ENCODE results near the gene SCG5.

Gene SCG5

GRCh38 chr15:32705446-32705845, 63.9 kb downstream of the SCG5 start:
- no peak for TF ChIP-seq CTCF (IDR thresholded peaks at IDR 0.05; ENCODE audit: insufficient read depth, low read depth, low read length, missing control alignments)
- no peak overlapping the region for H3K4me3 ChIP-seq (ENCODE audit: low read depth, low read length)
- no peak for DNase-seq (ENCODE audit: low read depth)

- no peak for TF ChIP-seq CTCF (IDR thresholded peaks at IDR 0.05; ENCODE audit: insufficient read depth, low read depth, low read length, missing control alignments)
- no peak for DNase-seq (ENCODE audit: low read depth)
- no peak overlapping the region for H3K4me3 ChIP-seq (ENCODE audit: low read depth, low read length)
Measured at GRCh38 chr15:32706704-32707103, 65.2 kb downstream of the SCG5 start.

DNA sequence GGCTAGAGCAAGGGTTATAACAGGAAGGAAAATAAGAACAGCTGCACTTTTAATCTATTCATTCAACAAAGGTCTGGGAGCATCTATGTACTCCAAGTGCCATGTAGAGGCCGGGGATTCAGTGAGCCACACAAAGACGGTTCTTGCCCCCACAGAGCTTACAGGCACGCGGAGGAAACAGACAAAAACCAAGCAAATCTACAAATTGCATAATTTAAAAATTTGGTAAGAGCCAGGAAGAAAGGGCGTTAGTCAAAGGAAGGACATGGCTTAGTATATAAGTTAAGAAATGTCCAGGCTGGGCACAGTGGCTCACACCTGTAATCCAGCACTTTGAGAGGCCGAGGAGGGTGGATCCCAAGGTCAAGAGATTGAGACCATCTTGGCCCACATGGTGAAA, 65.9 kb downstream of the SCG5 start:
- no peak for TF ChIP-seq CTCF (IDR thresholded peaks at IDR 0.05; ENCODE audit: insufficient read depth, low read depth, low read length, missing control alignments)
- no peak for DNase-seq (ENCODE audit: low read depth)

GRCh38 chr15:32709295-32710033, 68.0 kb downstream of the SCG5 start:
- no peak for DNase-seq (ENCODE audit: low read depth)
- TF ChIP-seq CTCF (IDR thresholded peaks at IDR 0.05; ENCODE audit: insufficient read depth, low read depth, low read length, missing control alignments), result no peak
- no peak overlapping the region for H3K4me3 ChIP-seq (ENCODE audit: low read depth, low read length)

More for the DNA sequence above, 65.9 kb downstream of the SCG5 start:
- no peak overlapping the region for H3K4me3 ChIP-seq (ENCODE audit: low read depth, low read length)

GRCh38 chr15:32715276-32715675, 73.8 kb downstream of the SCG5 start:
- peak; percentile 45 for DNase-seq (ENCODE audit: low read depth)
- TF ChIP-seq CTCF (IDR thresholded peaks at IDR 0.05; ENCODE audit: insufficient read depth, low read depth, low read length, missing control alignments), result no peak
- H3K4me3 ChIP-seq (ENCODE audit: low read depth, low read length), result no peak overlapping the region

DNA sequence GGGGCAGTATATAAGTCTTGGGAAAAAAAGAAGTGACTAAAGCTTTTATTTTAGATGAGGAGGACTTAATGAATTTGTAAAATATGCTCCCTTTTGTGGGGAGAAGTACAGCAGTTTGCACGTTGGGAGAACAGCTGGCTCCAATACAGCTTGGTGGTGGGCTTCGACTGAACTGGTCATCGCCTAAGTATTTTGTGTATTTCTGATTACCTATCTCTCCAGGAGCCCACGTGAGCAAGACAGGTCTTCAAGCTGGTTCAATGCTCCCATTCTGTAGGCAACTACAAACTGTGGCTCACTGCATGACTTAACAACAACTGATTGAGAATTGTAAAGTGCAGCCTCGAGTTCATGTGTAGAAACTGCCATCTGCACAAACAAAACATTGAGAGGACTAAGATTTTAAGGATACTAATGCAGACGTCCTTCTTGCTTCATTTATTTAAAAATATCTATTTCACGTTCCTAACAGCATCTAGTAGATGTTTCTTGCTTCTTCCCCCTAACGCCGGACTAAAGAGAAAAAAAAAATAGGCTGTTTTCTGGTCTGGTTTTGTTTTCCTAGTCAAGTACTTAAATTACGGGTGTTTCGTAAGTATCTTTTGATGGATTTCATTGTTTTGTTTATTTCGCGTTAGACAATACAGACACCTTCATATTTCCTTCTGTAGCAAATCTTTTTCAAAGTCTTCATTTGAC, 74.9 kb downstream of the SCG5 start:
- no peak overlapping the region for H3K4me3 ChIP-seq (ENCODE audit: low read depth, low read length)
- TF ChIP-seq CTCF (IDR thresholded peaks at IDR 0.05; ENCODE audit: insufficient read depth, low read depth, low read length, missing control alignments), result no peak
- DNase-seq (ENCODE audit: low read depth), result no peak
